ENCODE measurements around the gene KRTAP5-11. TPM values are rescaled to one million over a fixed set of nuclear protein-coding genes. Genes with fewer than 3 reads are reported as not detected.
"Not testable (repeated sequence)": the region's sequence is repeated elsewhere in the genome, so short reads cannot be mapped to it uniquely, and the experiment has no call there.

KRTAP5-11 gene
- total RNA-seq, 1 donor from 2014 or later: not detected

DNA sequence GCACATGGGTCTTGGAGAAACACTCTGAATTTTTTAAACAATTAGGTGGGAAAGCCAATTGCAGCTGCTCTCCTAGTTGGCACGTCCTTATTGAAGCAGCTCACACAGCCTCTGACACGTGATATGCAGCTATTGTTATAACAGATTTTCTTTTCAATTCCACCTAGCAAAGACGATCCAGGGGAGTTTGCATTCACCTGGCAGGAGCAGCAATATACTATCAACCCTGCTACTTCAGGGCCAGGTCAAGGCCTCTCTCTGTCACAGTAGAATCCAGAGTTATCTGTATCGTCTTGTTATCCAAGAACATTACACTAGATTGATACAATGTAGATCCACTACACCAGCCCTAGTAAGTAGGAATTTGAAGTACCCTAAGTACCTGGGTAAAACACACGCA lies 8.3 kb downstream of the KRTAP5-11 start:
- intact Hi-C loops (cut with DNase I): no loop called here
- no peak for DNase-seq (ENCODE audit: extremely low spot score in 2 of 2)
- Histone ChIP-seq H3K36me3 (no peaks in the 10 kb centered on the region), H3K4me3 (no peak overlapping the region), H3K27me3 (no peaks in the 10 kb centered on the region), H3K4me1 (no peaks in the 10 kb centered on the region), H3K9me3 (no peaks in the 10 kb centered on the region), H3K27ac (no peak overlapping the region)
- TF ChIP-seq, protein P1, sequence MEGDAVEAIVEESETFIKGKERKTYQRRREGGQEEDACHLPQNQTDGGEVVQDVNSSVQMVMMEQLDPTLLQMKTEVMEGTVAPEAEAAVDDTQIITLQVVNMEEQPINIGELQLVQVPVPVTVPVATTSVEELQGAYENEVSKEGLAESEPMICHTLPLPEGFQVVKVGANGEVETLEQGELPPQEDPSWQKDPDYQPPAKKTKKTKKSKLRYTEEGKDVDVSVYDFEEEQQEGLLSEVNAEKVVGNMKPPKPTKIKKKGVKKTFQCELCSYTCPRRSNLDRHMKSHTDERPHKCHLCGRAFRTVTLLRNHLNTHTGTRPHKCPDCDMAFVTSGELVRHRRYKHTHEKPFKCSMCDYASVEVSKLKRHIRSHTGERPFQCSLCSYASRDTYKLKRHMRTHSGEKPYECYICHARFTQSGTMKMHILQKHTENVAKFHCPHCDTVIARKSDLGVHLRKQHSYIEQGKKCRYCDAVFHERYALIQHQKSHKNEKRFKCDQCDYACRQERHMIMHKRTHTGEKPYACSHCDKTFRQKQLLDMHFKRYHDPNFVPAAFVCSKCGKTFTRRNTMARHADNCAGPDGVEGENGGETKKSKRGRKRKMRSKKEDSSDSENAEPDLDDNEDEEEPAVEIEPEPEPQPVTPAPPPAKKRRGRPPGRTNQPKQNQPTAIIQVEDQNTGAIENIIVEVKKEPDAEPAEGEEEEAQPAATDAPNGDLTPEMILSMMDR (IDR thresholded peaks at IDR 0.05): no peak
- TF ChIP-seq POLR2AphosphoS5 (IDR thresholded peaks at IDR 0.05; ENCODE audit: insufficient read depth in 1 of 2, low read depth in 1 of 2): no peak
- no peak for TF ChIP-seq POLR2A (IDR thresholded peaks at IDR 0.05)

GRCh38 chr11:71572811-71573210 lies 9.9 kb downstream of the KRTAP5-11 start:
- no peaks in the 10 kb centered on the region for H3K9me3 ChIP-seq
- no peaks in the 10 kb centered on the region for H3K4me1 ChIP-seq
- DNase-seq (ENCODE audit: extremely low spot score in 2 of 2): no peak
- no peaks in the 10 kb centered on the region for H3K27me3 ChIP-seq
- TF ChIP-seq POLR2AphosphoS5 (IDR thresholded peaks at IDR 0.05; ENCODE audit: insufficient read depth in 1 of 2, low read depth in 1 of 2) (no peak), POLR2A (IDR thresholded peaks at IDR 0.05) (no peak)
- TF ChIP-seq, protein P1 (IDR thresholded peaks at IDR 0.05): no peak
- H3K4me3 ChIP-seq: no peak overlapping the region
- intact Hi-C loops (cut with DNase I): no loop called here
- no peak overlapping the region for H3K27ac ChIP-seq
- H3K36me3 ChIP-seq: no peaks in the 10 kb centered on the region

DNA sequence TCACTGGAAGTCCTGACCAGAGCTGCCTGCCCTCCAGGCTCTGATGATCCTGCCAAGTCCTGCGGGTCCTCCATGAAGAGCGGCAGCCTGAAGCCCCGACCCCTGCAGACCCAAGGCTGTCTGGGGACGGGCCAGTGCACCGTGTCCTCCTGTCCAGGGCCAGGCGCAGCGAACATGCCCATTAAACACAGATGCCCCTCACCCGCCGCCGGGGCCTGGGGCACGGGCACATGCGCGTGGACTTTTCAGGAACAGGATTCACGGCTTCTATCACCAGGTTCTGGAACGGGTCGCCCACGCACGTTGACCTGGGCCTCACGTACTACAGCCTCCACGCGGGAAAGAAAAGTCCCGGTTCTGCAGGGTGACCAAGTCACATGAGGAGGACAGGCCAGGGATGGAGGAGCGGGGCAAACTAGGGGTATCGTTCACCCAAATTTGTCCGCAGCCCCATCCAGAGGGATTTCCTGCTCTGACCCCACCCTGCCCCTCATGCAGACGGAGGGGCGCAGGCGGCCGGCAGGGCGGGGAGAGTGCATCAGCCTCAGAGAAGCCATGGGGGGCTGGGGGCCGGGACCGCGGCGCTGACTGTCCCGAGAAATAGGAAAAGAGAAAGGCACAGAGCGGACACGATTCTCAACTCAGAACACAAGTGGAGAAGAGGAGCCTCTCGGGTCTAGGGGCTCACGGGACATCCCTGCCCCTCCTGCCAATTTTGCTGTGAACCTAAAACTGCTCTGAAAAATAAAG lies 11.4 kb downstream of the KRTAP5-11 start:
- H3K4me3 ChIP-seq; H3K36me3 ChIP-seq; H3K27ac ChIP-seq; H3K4me1 ChIP-seq; H3K27me3 ChIP-seq; H3K9me3 ChIP-seq; intact Hi-C loops (cut with DNase I): not testable (repeated sequence)
- peak in 1 of 2 donors; percentile 32 for DNase-seq (ENCODE audit: extremely low spot score in 2 of 2)

- H3K4me1 ChIP-seq: no peaks in the 10 kb centered on the region
- no peak for DNase-seq (ENCODE audit: extremely low spot score in 2 of 2)
- no peaks in the 10 kb centered on the region for H3K36me3 ChIP-seq
- no peaks in the 10 kb centered on the region for H3K27me3 ChIP-seq
- H3K4me3 ChIP-seq: no peak overlapping the region
- H3K27ac ChIP-seq: no peak overlapping the region
- intact Hi-C loops (cut with DNase I): no loop called here
- H3K9me3 ChIP-seq: no peaks in the 10 kb centered on the region
- TF ChIP-seq POLR2AphosphoS5 (IDR thresholded peaks at IDR 0.05; ENCODE audit: insufficient read depth in 1 of 2, low read depth in 1 of 2) (no peak), POLR2A (IDR thresholded peaks at IDR 0.05) (no peak)
- TF ChIP-seq, protein P1 (IDR thresholded peaks at IDR 0.05): no peak
Measured at GRCh38 chr11:71568704-71569349, 13.8 kb downstream of the KRTAP5-11 start.

- H3K27me3 ChIP-seq; intact Hi-C loops (cut with DNase I); H3K4me1 ChIP-seq; H3K27ac ChIP-seq; H3K36me3 ChIP-seq; H3K9me3 ChIP-seq; DNase-seq (ENCODE audit: extremely low spot score in 2 of 2); H3K4me3 ChIP-seq: not testable (repeated sequence)
Measured at GRCh38 chr11:71567633-71568032, 15.0 kb downstream of the KRTAP5-11 start.

GRCh38 chr11:71566626-71567599 lies 15.8 kb downstream of the KRTAP5-11 start:
- intact Hi-C loops (cut with DNase I); H3K27ac ChIP-seq; H3K36me3 ChIP-seq; H3K9me3 ChIP-seq; DNase-seq (ENCODE audit: extremely low spot score in 2 of 2); H3K4me3 ChIP-seq; H3K4me1 ChIP-seq; H3K27me3 ChIP-seq: not testable (repeated sequence)
